HG03442 (cell line): ENCODE results near the gene PIK3R3.
"Not testable (repeated sequence)": the region's sequence is repeated elsewhere in the genome, so short reads cannot be mapped to it uniquely, and the experiment has no call there.

Experiments
- ATAC-seq: cut with Tn5 transposase; IDR thresholded peaks from one replicate; pipeline ENCODE4 v1.9.1; 2021; ENCODE audit warnings: mild to moderate bottlenecking, moderate library complexity; ENCODE audit not compliant: unreplicated experiment

Gene PIK3R3

GRCh38 chr1:46113948-46114347, 18.5 kb downstream of the PIK3R3 start:
- ATAC-seq: no peak

DNA sequence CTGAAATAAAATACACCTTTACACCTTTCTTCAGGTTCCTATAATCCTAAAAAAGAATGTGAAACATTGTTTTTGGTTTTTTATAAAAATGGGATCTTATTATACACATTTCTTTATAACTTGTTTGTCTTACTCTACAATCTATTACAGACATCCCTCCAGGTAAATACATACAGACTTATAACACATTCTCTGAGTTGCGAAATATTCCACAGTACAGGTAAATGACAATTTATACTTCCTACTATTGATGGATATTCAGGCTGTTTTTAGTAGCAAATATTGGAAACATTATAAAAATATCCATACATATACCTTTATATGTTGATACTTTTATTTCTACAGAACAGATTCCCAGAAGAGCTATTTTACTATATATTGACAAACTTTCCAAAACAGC, 20.3 kb downstream of the PIK3R3 start:
- no peak for ATAC-seq

GRCh38 chr1:46110521-46110920, 21.9 kb downstream of the PIK3R3 start:
- no peak for ATAC-seq

GRCh38 chr1:46102769-46103476, 29.5 kb downstream of the PIK3R3 start:
- no peak for ATAC-seq

- no peak for ATAC-seq
Measured at GRCh38 chr1:46099215-46099614, 33.2 kb downstream of the PIK3R3 start.

GRCh38 chr1:46098027-46098712, 34.3 kb downstream of the PIK3R3 start:
- no peak for ATAC-seq

DNA sequence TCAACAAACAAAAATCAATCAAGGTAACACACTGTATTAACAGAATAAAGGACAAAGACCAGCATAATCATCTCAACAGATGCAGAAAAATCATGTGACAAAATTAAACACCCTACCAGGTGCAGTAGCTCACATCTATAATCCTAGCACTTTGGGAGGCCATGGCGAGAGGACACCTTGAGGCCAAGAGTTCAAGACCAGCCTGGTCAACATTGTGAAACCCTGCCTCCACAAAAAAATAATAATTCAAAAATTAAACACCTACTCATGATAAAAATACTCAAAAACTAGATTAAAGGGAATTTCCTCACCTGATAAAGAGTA, 35.3 kb downstream of the PIK3R3 start:
- no peak for ATAC-seq

GRCh38 chr1:46096269-46097148, 35.9 kb downstream of the PIK3R3 start:
- no peak for ATAC-seq

GRCh38 chr1:46095110-46095509, 37.3 kb downstream of the PIK3R3 start:
- ATAC-seq: not testable (repeated sequence)

- ATAC-seq: no peak
Measured at GRCh38 chr1:46094471-46095005, 37.9 kb downstream of the PIK3R3 start.

GRCh38 chr1:46093832-46094231, 38.6 kb downstream of the PIK3R3 start:
- not testable (repeated sequence) for ATAC-seq

- no peak for ATAC-seq
Measured at GRCh38 chr1:46087891-46088290, 44.5 kb downstream of the PIK3R3 start.

DNA sequence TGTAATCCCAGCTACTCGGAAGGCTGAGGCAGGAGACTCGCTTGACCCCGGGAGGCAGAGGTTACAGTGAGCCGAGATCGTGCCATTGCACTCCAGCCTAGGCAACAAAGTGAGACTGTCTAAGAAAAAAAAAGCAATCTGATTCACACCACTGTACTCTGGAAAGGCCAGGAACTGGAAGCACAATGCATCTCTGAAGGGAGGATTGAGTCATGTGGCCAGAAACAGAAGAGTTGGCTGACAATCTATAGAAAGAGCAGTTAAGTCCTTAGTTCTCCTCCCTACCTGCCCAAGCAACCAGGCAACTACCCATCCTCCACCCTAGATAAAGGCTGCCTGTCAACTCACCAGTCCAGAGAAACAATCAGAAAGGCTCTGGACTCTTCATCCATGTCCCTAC, 45.9 kb downstream of the PIK3R3 start:
- ATAC-seq: no peak

DNA sequence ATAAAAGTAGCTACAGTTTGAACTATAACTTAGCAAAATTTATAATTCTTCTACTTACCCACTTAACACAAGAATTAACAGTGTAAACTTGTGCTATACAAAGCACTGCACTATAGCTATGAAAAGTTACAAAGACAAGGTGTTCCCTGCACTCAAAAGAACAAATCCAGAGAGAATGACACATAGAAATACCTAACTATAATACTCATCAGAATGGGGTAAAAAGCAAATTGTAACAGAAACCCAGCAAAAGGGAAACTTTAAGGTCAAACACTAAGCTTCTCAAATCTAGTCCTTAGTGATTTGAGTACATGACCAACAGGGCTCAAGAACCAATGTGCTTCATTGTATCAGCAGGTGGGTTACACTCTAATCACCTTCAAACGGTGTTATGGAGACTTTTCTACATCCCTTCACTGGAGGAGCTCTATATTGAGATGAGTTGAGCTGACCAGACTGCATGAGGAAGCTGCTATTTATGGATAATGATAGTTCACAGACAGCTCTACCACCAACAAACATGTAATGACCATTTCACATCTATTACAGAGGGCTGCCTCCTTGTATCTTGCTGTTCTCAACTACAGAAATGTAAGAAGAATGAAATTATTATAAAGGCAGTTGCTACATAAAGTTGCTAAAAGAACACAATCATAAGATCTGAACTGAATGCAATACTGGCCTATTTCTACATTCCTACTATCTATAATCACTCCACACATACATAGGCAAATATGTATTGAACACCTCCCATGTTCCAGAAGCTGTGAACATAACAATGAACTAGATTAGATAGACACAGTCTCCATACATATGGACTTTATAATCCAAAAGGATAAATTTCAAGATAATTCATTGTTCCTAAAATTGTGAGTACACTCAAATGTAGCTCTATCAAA, 47.6 kb downstream of the PIK3R3 start:
- ATAC-seq: no peak

GRCh38 chr1:46083579-46083978, 48.9 kb downstream of the PIK3R3 start:
- no peak for ATAC-seq

- no peak for ATAC-seq
Measured at GRCh38 chr1:46081619-46082018, 50.8 kb downstream of the PIK3R3 start.

- ATAC-seq: no peak
Measured at GRCh38 chr1:46081206-46081605, 51.2 kb downstream of the PIK3R3 start.

- no peak for ATAC-seq
Measured at GRCh38 chr1:46080257-46080656, 52.2 kb downstream of the PIK3R3 start.

GRCh38 chr1:46077644-46078043, 54.8 kb downstream of the PIK3R3 start:
- ATAC-seq: no peak

DNA sequence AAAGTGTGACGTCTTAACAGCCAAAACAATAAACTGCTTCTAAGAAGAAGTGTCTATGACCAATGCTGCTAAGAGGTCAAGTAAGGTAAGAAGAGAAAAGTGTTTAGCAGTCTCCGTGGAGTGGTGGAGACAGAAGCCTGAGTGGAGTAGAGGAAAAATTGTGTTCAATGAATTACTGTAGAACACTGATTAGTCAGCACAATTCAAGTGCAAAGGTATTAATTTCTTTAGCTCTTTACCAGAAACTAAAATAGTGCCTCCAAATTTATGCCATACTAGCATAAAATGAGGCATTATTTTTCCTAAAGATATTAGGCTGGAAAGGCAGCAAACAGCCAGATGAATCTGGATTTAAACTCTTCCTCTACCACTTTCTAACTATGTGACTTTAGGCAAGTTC, 56.1 kb downstream of the PIK3R3 start:
- no peak for ATAC-seq
